Activated T-cell treated with anti-CD3 and anti-CD28 coated beads, Interleukin-2, amount 50 U/mL, for 24 hours (primary cell): Measurements from ENCODE around the gene MALSU1.
A peak's percentile ranks its signal among the peaks of the same experiment; 100 is the strongest.

ENCODE experiments used
- DNase-seq: peaks from one replicate; pipeline ENCODE4 v3.0.0-alpha.2; 2020
- H3K27ac Mint-ChIP-seq: 2 replicates; pipeline ENCODE4 v1.8.0; 2020; ENCODE audit warnings: mild to moderate bottlenecking, mixed read lengths
- H3K27me3 Mint-ChIP-seq: 2 replicates; pipeline ENCODE4 v1.8.0; 2020; ENCODE audit warnings: mixed read lengths
- H3K36me3 Mint-ChIP-seq: 2 replicates; pipeline ENCODE4 v1.8.0; 2020; ENCODE audit warnings: low read depth, mixed read lengths
- H3K4me1 Mint-ChIP-seq: 2 replicates; pipeline ENCODE4 v1.8.0; 2020; ENCODE audit warnings: low read depth, mixed read lengths
- H3K4me3 Mint-ChIP-seq: 2 replicates; pipeline ENCODE4 v1.8.0; 2020; ENCODE audit warnings: mild to moderate bottlenecking, moderate library complexity, mixed read lengths
- H3K9me3 Mint-ChIP-seq: 2 replicates; pipeline ENCODE4 v1.8.0; 2020; ENCODE audit warnings: mixed read lengths

MALSU1 gene

GRCh38 chr7:23336799-23337283, 37.7 kb downstream of the MALSU1 start:
- no peaks in the 10 kb centered on the region for H3K36me3 Mint-ChIP-seq
- DNase-seq: no peak
- no peak overlapping the region for H3K27ac Mint-ChIP-seq

GRCh38 chr7:23337374-23337773, 38.2 kb downstream of the MALSU1 start:
- DNase-seq: no peak
- H3K27ac Mint-ChIP-seq: no peak overlapping the region
- H3K4me3 Mint-ChIP-seq: no peak overlapping the region
- peaks cover 2% of the 10 kb centered on the region for H3K9me3 Mint-ChIP-seq
- no peaks in the 10 kb centered on the region for H3K4me1 Mint-ChIP-seq
- no peaks in the 10 kb centered on the region for H3K36me3 Mint-ChIP-seq
- H3K27me3 Mint-ChIP-seq: peaks cover 20% of the 10 kb centered on the region

More at GRCh38 chr7:23336799-23337283, 37.7 kb downstream of the MALSU1 start:
- no peaks in the 10 kb centered on the region for H3K4me1 Mint-ChIP-seq
- peaks cover 2% of the 10 kb centered on the region for H3K9me3 Mint-ChIP-seq
- no peak overlapping the region for H3K4me3 Mint-ChIP-seq
- peaks cover 20% of the 10 kb centered on the region for H3K27me3 Mint-ChIP-seq

- Mint-ChIP-seq H3K27ac (no peak overlapping the region), H3K4me3 (no peak overlapping the region), H3K36me3 (no peaks in the 10 kb centered on the region), H3K9me3 (peaks cover 2% of the 10 kb centered on the region), H3K4me1 (no peaks in the 10 kb centered on the region), H3K27me3 (peaks cover 16% of the 10 kb centered on the region)
- no peak for DNase-seq
Observed at GRCh38 chr7:23338439-23338838, 39.3 kb downstream of the MALSU1 start.

GRCh38 chr7:23338863-23339262, 39.7 kb downstream of the MALSU1 start:
- DNase-seq: no peak
- Mint-ChIP-seq H3K4me1 (peaks cover 2% of the 10 kb centered on the region), H3K27me3 (peaks cover 14% of the 10 kb centered on the region), H3K9me3 (peaks cover 2% of the 10 kb centered on the region), H3K27ac (no peak overlapping the region), H3K36me3 (no peaks in the 10 kb centered on the region), H3K4me3 (no peak overlapping the region)

GRCh38 chr7:23341846-23342598, 42.9 kb downstream of the MALSU1 start:
- H3K4me1 Mint-ChIP-seq: peaks cover 23% of the 10 kb centered on the region
- peaks cover 12% of the 10 kb centered on the region for H3K27me3 Mint-ChIP-seq
- H3K27ac Mint-ChIP-seq: no peak overlapping the region
- DNase-seq: no peak
- H3K4me3 Mint-ChIP-seq: no peak overlapping the region
- H3K9me3 Mint-ChIP-seq: peaks cover 2% of the 10 kb centered on the region
- H3K36me3 Mint-ChIP-seq: no peaks in the 10 kb centered on the region

- no peaks in the 10 kb centered on the region for H3K36me3 Mint-ChIP-seq
- DNase-seq: no peak
- peaks cover 3% of the 10 kb centered on the region for H3K27me3 Mint-ChIP-seq
- peaks cover 34% of the 10 kb centered on the region for H3K4me1 Mint-ChIP-seq
- H3K4me3 Mint-ChIP-seq: no peak overlapping the region
- no peak overlapping the region for H3K27ac Mint-ChIP-seq
- H3K9me3 Mint-ChIP-seq: no peaks in the 10 kb centered on the region
Observed at GRCh38 chr7:23343102-23343501, 44.0 kb downstream of the MALSU1 start.

GRCh38 chr7:23343806-23344475, 44.8 kb downstream of the MALSU1 start:
- H3K27me3 Mint-ChIP-seq: peaks cover 1% of the 10 kb centered on the region
- no peak overlapping the region for H3K4me3 Mint-ChIP-seq
- H3K9me3 Mint-ChIP-seq: no peaks in the 10 kb centered on the region
- no peaks in the 10 kb centered on the region for H3K36me3 Mint-ChIP-seq
- no peak overlapping the region for H3K27ac Mint-ChIP-seq
- no peak for DNase-seq
- H3K4me1 Mint-ChIP-seq: peaks cover 35% of the 10 kb centered on the region

- Mint-ChIP-seq H3K9me3 (no peaks in the 10 kb centered on the region), H3K36me3 (no peaks in the 10 kb centered on the region), H3K4me1 (peaks cover 35% of the 10 kb centered on the region), H3K27me3 (no peaks in the 10 kb centered on the region), H3K4me3 (no peak overlapping the region), H3K27ac (no peak overlapping the region)
- DNase-seq: no peak
Observed at GRCh38 chr7:23345601-23346000, 46.5 kb downstream of the MALSU1 start.

- peak overlapping the region; percentile 66 for H3K4me3 Mint-ChIP-seq
- H3K27ac Mint-ChIP-seq: peak overlapping the region; percentile 87
- H3K36me3 Mint-ChIP-seq: no peaks in the 10 kb centered on the region
- no peaks in the 10 kb centered on the region for H3K9me3 Mint-ChIP-seq
- no peak for DNase-seq
- no peaks in the 10 kb centered on the region for H3K27me3 Mint-ChIP-seq
- peaks cover 37% of the 10 kb centered on the region for H3K4me1 Mint-ChIP-seq
Observed at GRCh38 chr7:23346316-23346715, 47.2 kb downstream of the MALSU1 start.

GRCh38 chr7:23347033-23347681, 48.0 kb downstream of the MALSU1 start:
- Mint-ChIP-seq H3K27me3 (no peaks in the 10 kb centered on the region), H3K27ac (peak overlapping the region; percentile 58), H3K9me3 (no peaks in the 10 kb centered on the region), H3K4me1 (peaks cover 45% of the 10 kb centered on the region), H3K36me3 (no peaks in the 10 kb centered on the region), H3K4me3 (peak overlapping the region; percentile 30)
- no peak for DNase-seq

GRCh38 chr7:23347682-23348180, 48.6 kb downstream of the MALSU1 start:
- peak overlapping the region; percentile 58 for H3K27ac Mint-ChIP-seq
- H3K36me3 Mint-ChIP-seq: no peaks in the 10 kb centered on the region
- no peaks in the 10 kb centered on the region for H3K9me3 Mint-ChIP-seq
- H3K4me1 Mint-ChIP-seq: peaks cover 45% of the 10 kb centered on the region
- H3K4me3 Mint-ChIP-seq: peak overlapping the region; percentile 30
- no peaks in the 10 kb centered on the region for H3K27me3 Mint-ChIP-seq
- no peak for DNase-seq

GRCh38 chr7:23349484-23350157, 50.5 kb downstream of the MALSU1 start:
- H3K27me3 Mint-ChIP-seq: peaks cover 5% of the 10 kb centered on the region
- H3K4me3 Mint-ChIP-seq: no peak overlapping the region
- peaks cover 48% of the 10 kb centered on the region for H3K4me1 Mint-ChIP-seq
- no peak for DNase-seq
- no peaks in the 10 kb centered on the region for H3K9me3 Mint-ChIP-seq
- no peak overlapping the region for H3K27ac Mint-ChIP-seq
- H3K36me3 Mint-ChIP-seq: no peaks in the 10 kb centered on the region

- no peaks in the 10 kb centered on the region for H3K9me3 Mint-ChIP-seq
- peaks cover 43% of the 10 kb centered on the region for H3K4me1 Mint-ChIP-seq
- no peak for DNase-seq
- H3K27me3 Mint-ChIP-seq: peaks cover 8% of the 10 kb centered on the region
- H3K27ac Mint-ChIP-seq: no peak overlapping the region
- no peaks in the 10 kb centered on the region for H3K36me3 Mint-ChIP-seq
- no peak overlapping the region for H3K4me3 Mint-ChIP-seq
Observed at GRCh38 chr7:23350466-23350865, 51.3 kb downstream of the MALSU1 start.

- Mint-ChIP-seq H3K27me3 (peaks cover 10% of the 10 kb centered on the region), H3K36me3 (no peaks in the 10 kb centered on the region), H3K27ac (no peak overlapping the region), H3K4me1 (peaks cover 38% of the 10 kb centered on the region), H3K4me3 (no peak overlapping the region), H3K9me3 (no peaks in the 10 kb centered on the region)
- DNase-seq: no peak
Observed at GRCh38 chr7:23353172-23353571, 54.0 kb downstream of the MALSU1 start.
